ENCODE results near the gene LNX1.

- TF ChIP-seq, protein P1, sequence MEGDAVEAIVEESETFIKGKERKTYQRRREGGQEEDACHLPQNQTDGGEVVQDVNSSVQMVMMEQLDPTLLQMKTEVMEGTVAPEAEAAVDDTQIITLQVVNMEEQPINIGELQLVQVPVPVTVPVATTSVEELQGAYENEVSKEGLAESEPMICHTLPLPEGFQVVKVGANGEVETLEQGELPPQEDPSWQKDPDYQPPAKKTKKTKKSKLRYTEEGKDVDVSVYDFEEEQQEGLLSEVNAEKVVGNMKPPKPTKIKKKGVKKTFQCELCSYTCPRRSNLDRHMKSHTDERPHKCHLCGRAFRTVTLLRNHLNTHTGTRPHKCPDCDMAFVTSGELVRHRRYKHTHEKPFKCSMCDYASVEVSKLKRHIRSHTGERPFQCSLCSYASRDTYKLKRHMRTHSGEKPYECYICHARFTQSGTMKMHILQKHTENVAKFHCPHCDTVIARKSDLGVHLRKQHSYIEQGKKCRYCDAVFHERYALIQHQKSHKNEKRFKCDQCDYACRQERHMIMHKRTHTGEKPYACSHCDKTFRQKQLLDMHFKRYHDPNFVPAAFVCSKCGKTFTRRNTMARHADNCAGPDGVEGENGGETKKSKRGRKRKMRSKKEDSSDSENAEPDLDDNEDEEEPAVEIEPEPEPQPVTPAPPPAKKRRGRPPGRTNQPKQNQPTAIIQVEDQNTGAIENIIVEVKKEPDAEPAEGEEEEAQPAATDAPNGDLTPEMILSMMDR (IDR thresholded peaks at IDR 0.05; ENCODE audit: insufficient read depth, low read depth, low read length) = no peak
- no peak for TF ChIP-seq EZH2 (IDR thresholded peaks at IDR 0.05; ENCODE audit: insufficient read depth, low read length)
Measured at GRCh38 chr4:53512608-53513007, 78.7 kb downstream of the LNX1 start.
